Mucosa of descending colon (tissue), 3 donors: ENCODE data around the gene AMBP. TPM values are rescaled to one million over a fixed set of nuclear protein-coding genes. Genes with fewer than 3 reads are reported as not detected.

ENCODE experiments used
- ATAC-seq: fragments of 200-7000 bp; cut with Tn5 transposase; one replicate; pipeline ENCODE4 v1.9.1; 2020; ENCODE audit warnings: mild to moderate bottlenecking, moderate library complexity
- DNase-seq, 3 donors: peaks; one replicate each; pipeline ENCODE4 v3.0.0-alpha.2; 2020
- H3K36me3 ChIP-seq: fragments of 200-600 bp; one replicate; pipeline ENCODE4 v1.8.0; 2021; ENCODE audit warnings: low read depth, mild to moderate bottlenecking
- H3K4me1 ChIP-seq: fragments of 200-600 bp; one replicate; pipeline ENCODE4 v1.8.0; 2021; ENCODE audit warnings: low read depth, mild to moderate bottlenecking
- H3K4me3 ChIP-seq: fragments of 200-600 bp; one replicate; pipeline ENCODE4 v1.8.0; 2021; ENCODE audit warnings: mild to moderate bottlenecking
- H3K9me3 ChIP-seq: fragments of 200-600 bp; one replicate; pipeline ENCODE4 v1.8.0; 2021; ENCODE audit warnings: mild to moderate bottlenecking
- intact Hi-C, 2 donors: fragments of 100-400 bp; cut with DNase I in 1 of 2; cut with micrococcal nuclease in 1 of 2; formaldehyde crosslinking; loops; one replicate each; pipeline versions ENCODE4 v1.11.0 to v1.11.1; 2022; cut with DNase I, micrococcal nuclease
- total RNA-seq, 3 donors: library from RNA; stranded (reverse); fragmentation: NEBNext Ultra II Directional in 2 of 3; extraction: Animal tissue kit (Norgen Biotek cat#: 25700) in 2 of 3; gene quantifications; one replicate each; pipeline versions ENCODE4 v1.2.1 to v1.2.4, GENCODE V29; 2021 to 2023
- TF ChIP-seq, protein P1 (sequence below): fragments of 200-600 bp; IDR thresholded peaks from one replicate; pipeline ENCODE4 v1.8.0; 2022; ENCODE audit warnings: antibody characterized with exemption, mild to moderate bottlenecking
- donor health status: DM: no; HTN: no; CAD: no; lungs with moderate emphysema.
- donor health status: DM: no; HTN: no; CAD: no.
- donor health status: DM: no; HTN: yes; CAD: no.

The AMBP gene
- total RNA-seq, 3 donors from 2014 or later: 0.63 to 0.81 TPM; not detected in 1

GRCh38 chr9:114071197-114071795 is 6.8 kb downstream of the AMBP start:
- intact Hi-C loops: no loop called here
- Histone ChIP-seq H3K4me1 (no peaks in the 10 kb centered on the region), H3K9me3 (no peaks in the 10 kb centered on the region), H3K36me3 (no peaks in the 10 kb centered on the region), H3K4me3 (no peak overlapping the region)
- no peak for DNase-seq
- TF ChIP-seq, protein P1, sequence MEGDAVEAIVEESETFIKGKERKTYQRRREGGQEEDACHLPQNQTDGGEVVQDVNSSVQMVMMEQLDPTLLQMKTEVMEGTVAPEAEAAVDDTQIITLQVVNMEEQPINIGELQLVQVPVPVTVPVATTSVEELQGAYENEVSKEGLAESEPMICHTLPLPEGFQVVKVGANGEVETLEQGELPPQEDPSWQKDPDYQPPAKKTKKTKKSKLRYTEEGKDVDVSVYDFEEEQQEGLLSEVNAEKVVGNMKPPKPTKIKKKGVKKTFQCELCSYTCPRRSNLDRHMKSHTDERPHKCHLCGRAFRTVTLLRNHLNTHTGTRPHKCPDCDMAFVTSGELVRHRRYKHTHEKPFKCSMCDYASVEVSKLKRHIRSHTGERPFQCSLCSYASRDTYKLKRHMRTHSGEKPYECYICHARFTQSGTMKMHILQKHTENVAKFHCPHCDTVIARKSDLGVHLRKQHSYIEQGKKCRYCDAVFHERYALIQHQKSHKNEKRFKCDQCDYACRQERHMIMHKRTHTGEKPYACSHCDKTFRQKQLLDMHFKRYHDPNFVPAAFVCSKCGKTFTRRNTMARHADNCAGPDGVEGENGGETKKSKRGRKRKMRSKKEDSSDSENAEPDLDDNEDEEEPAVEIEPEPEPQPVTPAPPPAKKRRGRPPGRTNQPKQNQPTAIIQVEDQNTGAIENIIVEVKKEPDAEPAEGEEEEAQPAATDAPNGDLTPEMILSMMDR: no peak
- no peak for ATAC-seq

DNA sequence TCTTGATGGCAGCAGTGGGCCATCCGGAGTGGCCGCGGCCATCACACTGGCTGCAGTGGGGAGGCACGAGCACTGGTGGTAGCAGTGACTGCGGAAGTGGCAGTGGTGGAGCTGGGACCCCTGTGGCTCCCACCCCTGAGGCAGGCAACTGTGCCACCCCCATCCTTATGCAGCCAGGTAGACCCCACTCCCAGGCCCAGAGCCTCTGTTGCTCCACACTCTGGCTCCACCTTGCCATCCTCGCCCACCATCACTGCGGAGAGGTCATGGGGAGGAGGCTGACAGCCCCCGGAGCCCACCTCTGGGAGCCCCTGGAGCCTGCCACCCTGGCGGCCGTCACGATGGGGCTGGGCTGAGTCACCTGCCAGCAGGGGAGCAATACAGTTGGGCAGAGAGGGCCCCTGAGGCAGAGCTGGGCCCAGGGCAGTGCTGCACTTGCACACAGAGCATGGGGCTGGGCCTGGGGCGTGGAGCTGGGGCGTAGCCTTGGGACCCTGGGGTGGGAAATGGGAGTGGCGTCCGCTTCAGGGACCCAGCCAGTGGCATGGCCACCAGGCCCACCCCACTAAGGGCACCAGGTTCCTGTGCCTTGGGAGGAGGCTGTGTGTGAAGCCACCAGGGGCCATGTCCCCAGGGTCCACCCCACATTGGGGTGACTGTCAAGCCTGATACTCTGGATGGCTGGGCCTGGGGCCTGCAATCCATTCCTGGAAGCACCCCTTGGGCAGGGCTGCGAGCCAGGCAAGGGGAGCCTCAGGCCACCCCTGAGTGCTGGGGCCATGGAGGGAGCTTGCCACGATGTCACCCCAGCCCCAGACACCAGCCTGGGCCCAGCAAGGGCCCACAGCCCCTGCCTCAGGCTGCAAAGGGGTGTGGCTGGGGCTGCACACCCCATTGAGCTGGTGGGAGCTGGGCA is 7.7 kb downstream of the AMBP start:
- TF ChIP-seq, protein P1: no peak
- intact Hi-C loops: no loop called here
- peak; percentile 22 for ATAC-seq
- H3K9me3 ChIP-seq: no peaks in the 10 kb centered on the region
- no peaks in the 10 kb centered on the region for H3K4me1 ChIP-seq
- peak in 1 of 3 donors; percentile 52 for DNase-seq
- H3K4me3 ChIP-seq: no peak overlapping the region
- no peaks in the 10 kb centered on the region for H3K36me3 ChIP-seq

DNA sequence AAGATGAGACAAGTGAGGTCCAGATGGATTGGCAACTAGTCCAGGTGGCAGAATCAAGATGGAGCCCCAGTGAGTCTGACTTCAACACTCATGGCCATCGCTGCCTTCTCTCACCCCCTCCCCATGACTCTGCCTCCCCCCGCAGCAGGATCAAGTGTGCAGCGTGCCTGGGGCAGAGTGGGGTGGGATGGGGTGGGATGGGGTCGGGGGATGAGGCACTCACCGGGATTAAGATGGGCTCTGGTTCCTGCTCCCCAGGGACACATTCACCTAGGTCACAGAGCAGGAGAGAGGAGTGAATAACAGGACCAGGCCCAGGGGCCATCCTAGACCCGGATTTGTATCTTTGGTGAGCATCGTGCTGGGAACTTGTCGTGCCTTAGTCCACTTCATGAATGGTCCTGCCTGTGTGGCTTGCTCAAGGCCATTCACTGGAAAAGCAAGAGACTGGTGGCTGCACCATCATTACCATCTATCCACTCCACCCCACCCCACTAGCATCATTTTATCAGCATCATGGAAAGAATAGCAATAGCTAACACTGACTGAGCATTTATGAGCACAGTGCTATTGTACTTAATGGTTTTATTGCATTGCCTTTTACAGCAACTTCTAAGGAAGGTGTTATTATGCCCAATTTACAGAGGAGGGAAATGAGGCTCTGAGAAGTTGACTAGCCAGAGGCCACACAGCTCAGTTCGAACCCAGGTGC is 8.5 kb downstream of the AMBP start:
- Histone ChIP-seq H3K9me3 (no peaks in the 10 kb centered on the region), H3K4me3 (no peak overlapping the region), H3K36me3 (no peaks in the 10 kb centered on the region), H3K4me1 (no peaks in the 10 kb centered on the region)
- TF ChIP-seq, protein P1: no peak
- DNase-seq: peak in 1 of 3 donors; percentile 51
- ATAC-seq: peak; percentile 89
- intact Hi-C loops: no loop called here

- Histone ChIP-seq H3K9me3 (no peaks in the 10 kb centered on the region), H3K4me3 (no peak overlapping the region), H3K4me1 (no peaks in the 10 kb centered on the region), H3K36me3 (no peaks in the 10 kb centered on the region)
- TF ChIP-seq, protein P1: no peak
- ATAC-seq: no peak
- DNase-seq: no peak
- intact Hi-C loops: no loop called here
Measured at GRCh38 chr9:114065304-114065703, 12.8 kb downstream of the AMBP start.

GRCh38 chr9:114061830-114062474 is 16.1 kb downstream of the AMBP start:
- DNase-seq (no peak), ATAC-seq (peak; percentile 79)
- intact Hi-C loops: no loop called here
- no peaks in the 10 kb centered on the region for H3K9me3 ChIP-seq
- no peaks in the 10 kb centered on the region for H3K36me3 ChIP-seq
- no peak overlapping the region for H3K4me3 ChIP-seq
- no peaks in the 10 kb centered on the region for H3K4me1 ChIP-seq
- TF ChIP-seq, protein P1: no peak
